ENCODE results near the gene PRR7. TPM values are rescaled to one million over a fixed set of nuclear protein-coding genes. Genes with fewer than 3 reads are reported as not detected.

The PRR7 gene
- total RNA-seq, 4 donors from 2014 or later, result 5.1 to 11.2 (median 7.5) TPM

DNA sequence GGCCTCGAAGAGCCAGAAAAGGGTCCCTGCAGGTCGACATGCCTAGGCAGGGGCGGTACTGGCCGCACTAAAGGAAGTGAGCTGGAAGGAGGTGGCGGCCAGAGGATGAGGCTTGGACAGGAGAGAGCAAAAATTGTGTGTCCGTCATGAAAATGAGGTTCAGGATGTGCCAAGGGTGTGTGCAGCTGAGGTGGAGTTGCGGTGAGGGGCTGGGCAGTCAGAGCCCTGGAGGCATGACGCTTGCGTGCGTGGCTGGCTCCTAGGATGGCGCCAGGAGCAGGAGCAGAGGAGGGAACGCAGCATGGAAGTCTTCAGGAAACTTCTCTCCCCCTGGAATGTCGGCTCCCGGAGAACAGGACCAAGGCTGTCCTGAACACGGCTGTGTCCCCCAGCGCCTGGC lies 56.3 kb downstream of the PRR7 start:
- Histone ChIP-seq H3K27me3 (no peaks in the 10 kb centered on the region), H3K36me3 (peaks cover 0 to 18% (median 2%) of the 10 kb centered on the region in 3 donors), H3K4me3 (no peak overlapping the region), H3K4me1 (peaks cover 0 to 35% (median 9%) of the 10 kb centered on the region in 4 donors), H3K27ac (no peak overlapping the region), H3K9me3 (no peaks in the 10 kb centered on the region)
- WGBS, 2 donors, result 63 to 72% methylated on average over 16 of the region's 16 CpGs
- no peak for DNase-seq (ENCODE audit: low spot score in 2 of 2)
- TF ChIP-seq POLR2A (IDR thresholded peaks at IDR 0.05), result no peak
- TF ChIP-seq, protein P1, sequence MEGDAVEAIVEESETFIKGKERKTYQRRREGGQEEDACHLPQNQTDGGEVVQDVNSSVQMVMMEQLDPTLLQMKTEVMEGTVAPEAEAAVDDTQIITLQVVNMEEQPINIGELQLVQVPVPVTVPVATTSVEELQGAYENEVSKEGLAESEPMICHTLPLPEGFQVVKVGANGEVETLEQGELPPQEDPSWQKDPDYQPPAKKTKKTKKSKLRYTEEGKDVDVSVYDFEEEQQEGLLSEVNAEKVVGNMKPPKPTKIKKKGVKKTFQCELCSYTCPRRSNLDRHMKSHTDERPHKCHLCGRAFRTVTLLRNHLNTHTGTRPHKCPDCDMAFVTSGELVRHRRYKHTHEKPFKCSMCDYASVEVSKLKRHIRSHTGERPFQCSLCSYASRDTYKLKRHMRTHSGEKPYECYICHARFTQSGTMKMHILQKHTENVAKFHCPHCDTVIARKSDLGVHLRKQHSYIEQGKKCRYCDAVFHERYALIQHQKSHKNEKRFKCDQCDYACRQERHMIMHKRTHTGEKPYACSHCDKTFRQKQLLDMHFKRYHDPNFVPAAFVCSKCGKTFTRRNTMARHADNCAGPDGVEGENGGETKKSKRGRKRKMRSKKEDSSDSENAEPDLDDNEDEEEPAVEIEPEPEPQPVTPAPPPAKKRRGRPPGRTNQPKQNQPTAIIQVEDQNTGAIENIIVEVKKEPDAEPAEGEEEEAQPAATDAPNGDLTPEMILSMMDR (IDR thresholded peaks at IDR 0.05), result no peak
- no peak for TF ChIP-seq EP300 (IDR thresholded peaks at IDR 0.05)

GRCh38 chr5:177503351-177504085 lies 56.9 kb downstream of the PRR7 start:
- peaks cover 0 to 30% (median 5%) of the 10 kb centered on the region in 4 donors for H3K4me1 ChIP-seq

DNA sequence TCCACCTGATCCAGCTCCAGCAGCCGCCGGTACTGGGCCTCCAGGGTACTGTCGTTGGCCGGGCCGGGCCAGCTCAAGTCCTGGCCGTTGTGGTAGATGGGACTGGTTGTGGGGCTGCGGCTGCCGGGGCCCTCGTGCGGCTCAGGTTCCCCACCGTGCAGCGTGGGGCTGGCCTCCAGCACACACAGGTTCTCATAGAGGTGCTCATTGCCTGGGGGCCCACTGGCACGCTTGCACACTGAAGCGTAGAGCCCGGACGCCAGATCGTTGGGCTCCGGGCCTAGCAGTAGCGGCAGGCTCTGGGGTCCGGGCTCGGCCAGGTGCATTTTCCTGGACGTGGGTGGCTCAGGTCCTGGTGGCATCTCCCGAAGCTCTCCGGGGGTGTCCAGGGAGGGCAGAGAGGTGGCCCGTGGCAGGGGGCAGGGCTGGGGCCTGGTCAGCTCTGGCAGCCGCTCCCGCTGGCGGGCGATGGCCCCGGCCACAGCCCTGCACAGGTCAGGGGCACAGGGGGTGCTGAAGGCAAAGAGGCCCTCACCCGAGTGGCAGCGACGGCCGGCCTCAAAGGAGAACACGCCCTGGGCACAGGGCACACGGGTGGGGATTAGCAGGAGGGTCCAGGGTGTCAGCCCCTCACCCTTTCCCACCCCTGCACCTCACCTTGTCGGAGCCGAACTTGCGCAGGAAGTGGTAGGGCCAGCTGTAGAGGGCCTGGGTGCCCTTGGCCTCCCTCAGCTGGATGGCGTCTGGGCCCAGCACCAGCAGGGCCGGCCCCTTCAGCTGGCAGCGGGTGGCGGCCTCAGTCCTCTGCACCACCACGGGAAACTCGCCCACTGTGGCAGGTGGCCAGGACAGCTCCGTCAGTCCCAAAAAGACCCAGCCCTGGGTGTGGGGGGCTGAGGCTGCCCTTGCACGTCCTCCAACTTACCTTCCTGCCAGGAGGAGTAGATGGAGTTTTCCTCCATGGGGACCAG lies 57.8 kb downstream of the PRR7 start:
- no peak for TF ChIP-seq POLR2A (IDR thresholded peaks at IDR 0.05)
- no peak for TF ChIP-seq EP300 (IDR thresholded peaks at IDR 0.05)
- TF ChIP-seq, protein P1 (IDR thresholded peaks at IDR 0.05), result no peak
- H3K27ac ChIP-seq, result no peak overlapping the region
- H3K36me3 ChIP-seq, result peaks cover 0 to 18% (median 2%) of the 10 kb centered on the region in 3 donors
- DNase-seq (ENCODE audit: low spot score in 2 of 2), result no peak
- H3K9me3 ChIP-seq, result no peaks in the 10 kb centered on the region
- 92 to 95% methylated on average over 25 to 34 of the region's 47 CpGs for WGBS, 2 donors
- H3K4me3 ChIP-seq, result no peak overlapping the region
- no peaks in the 10 kb centered on the region for H3K27me3 ChIP-seq
- H3K4me1 ChIP-seq, result peaks cover 0 to 32% (median 5%) of the 10 kb centered on the region in 4 donors

More at GRCh38 chr5:177503351-177504085, 56.9 kb downstream of the PRR7 start:
- DNase-seq (ENCODE audit: low spot score in 2 of 2), result no peak
- no peaks in the 10 kb centered on the region for H3K27me3 ChIP-seq
- no peaks in the 10 kb centered on the region for H3K9me3 ChIP-seq
- 83 to 86% methylated on average over 23 to 24 of the region's 24 CpGs for WGBS, 2 donors
- peaks cover 0 to 18% (median 2%) of the 10 kb centered on the region in 3 donors for H3K36me3 ChIP-seq
- no peak overlapping the region for H3K4me3 ChIP-seq
- H3K27ac ChIP-seq, result no peak overlapping the region
- no peak for TF ChIP-seq POLR2A (IDR thresholded peaks at IDR 0.05)
- TF ChIP-seq EP300 (IDR thresholded peaks at IDR 0.05), result no peak
- TF ChIP-seq, protein P1 (IDR thresholded peaks at IDR 0.05), result no peak

GRCh38 chr5:177505075-177505474 lies 58.5 kb downstream of the PRR7 start:
- Histone ChIP-seq H3K4me3 (no peak overlapping the region), H3K27me3 (no peaks in the 10 kb centered on the region), H3K36me3 (peaks cover 0 to 22% (median 2%) of the 10 kb centered on the region in 3 donors), H3K9me3 (no peaks in the 10 kb centered on the region), H3K27ac (no peak overlapping the region), H3K4me1 (peaks cover 0 to 39% (median 7%) of the 10 kb centered on the region in 4 donors)
- WGBS, 2 donors, result 92 to 100% methylated on average over 3 to 4 of the region's 4 CpGs
- no peak for DNase-seq (ENCODE audit: low spot score in 2 of 2)
- TF ChIP-seq EP300 (IDR thresholded peaks at IDR 0.05) (no peak), POLR2A (IDR thresholded peaks at IDR 0.05) (no peak)
- TF ChIP-seq, protein P1 (IDR thresholded peaks at IDR 0.05), result no peak

Other genes starting within 250 kb of the PRR7 start
- 10 to 100 TPM; 24.1 to 56.7 (median 35.4) TPM for gene RAB24, start 143.1 kb upstream of the PRR7 start, total RNA-seq
- 10 to 100 TPM; 52.6 to 87.0 (median 65.2) TPM for gene PRELID1, start 143.0 kb upstream of the PRR7 start, total RNA-seq
- gene MXD3, start 134.9 kb upstream of the PRR7 start, total RNA-seq, result 10 to 100 TPM in 2 of 4 donors, 1 to 10 TPM in 2; 5.2 to 33.9 (median 14.7) TPM
- 100 to 1,000 TPM; 144 to 179 (median 154) TPM for gene LMAN2, start 95.1 kb upstream of the PRR7 start, total RNA-seq
- 10 to 100 TPM; 10.2 to 29.6 (median 16.4) TPM for gene RGS14, start 88.9 kb upstream of the PRR7 start, total RNA-seq
- gene SLC34A1, start 62.4 kb upstream of the PRR7 start, total RNA-seq, result not detected
- gene PFN3, start 46.2 kb upstream of the PRR7 start, total RNA-seq, result not detected
- 1 to 10 TPM in 1 of 4 donors, under 1 TPM in 1, not detected in 2; 0.59 to 4.5 TPM for gene F12, start 37.2 kb upstream of the PRR7 start, total RNA-seq
- gene GRK6, start 20.1 kb upstream of the PRR7 start, total RNA-seq, result 10 to 100 TPM; 19.4 to 26.4 (median 23.2) TPM
- gene DBN1, start 26.8 kb downstream of the PRR7 start, total RNA-seq, result 100 to 1,000 TPM in 3 of 4 donors, 10 to 100 TPM in 1; 89.8 to 139 (median 111) TPM
- gene PDLIM7, start 50.8 kb downstream of the PRR7 start, total RNA-seq, result 100 to 1,000 TPM in 1 of 4 donors, 10 to 100 TPM in 3; 78.0 to 138 (median 89.9) TPM
- gene DOK3, start 63.0 kb downstream of the PRR7 start, total RNA-seq, result 10 to 100 TPM in 3 of 4 donors, 1 to 10 TPM in 1; 7.8 to 20.1 (median 11.5) TPM
- gene DDX41, start 70.1 kb downstream of the PRR7 start, total RNA-seq, result 100 to 1,000 TPM in 2 of 4 donors, 10 to 100 TPM in 2; 85.3 to 139 (median 105) TPM
- 100 to 1,000 TPM in 3 of 4 donors, 10 to 100 TPM in 1; 82.4 to 152 (median 115) TPM for gene FAM193B, start 107.7 kb downstream of the PRR7 start, total RNA-seq
- 10 to 100 TPM; 83.3 to 97.1 (median 95.8) TPM for gene TMED9, start 145.4 kb downstream of the PRR7 start, total RNA-seq
- gene B4GALT7, start 153.3 kb downstream of the PRR7 start, total RNA-seq, result 10 to 100 TPM; 13.6 to 41.1 (median 29.8) TPM